ENCODE data around the gene TANK. TPM values are rescaled to one million over a fixed set of nuclear protein-coding genes. Genes with fewer than 3 reads are reported as not detected.

Gene TANK
- total RNA-seq, 1 donor from 2014 or later = 34.4 TPM

GRCh38 chr2:161134547-161135518 lies 25.4 kb upstream of the TANK start:
- no peak for DNase-seq (ENCODE audit: extremely low spot score, unreplicated experiment)
- H3K4me3 Mint-ChIP-seq = peak overlapping the region; percentile 15
- peak overlapping the region; percentile 68 for H3K27ac Mint-ChIP-seq
- H3K4me1 Mint-ChIP-seq (ENCODE audit: unreplicated experiment) = peaks cover 27% of the 10 kb centered on the region
- H3K36me3 Mint-ChIP-seq = no peaks in the 10 kb centered on the region
- no peaks in the 10 kb centered on the region for H3K27me3 Mint-ChIP-seq
- peaks cover 4% of the 10 kb centered on the region for H3K9me3 Mint-ChIP-seq
- no peak for TF ChIP-seq CTCF (conservative IDR thresholded peaks at IDR 0.05)

GRCh38 chr2:161135951-161136593 lies 24.2 kb upstream of the TANK start:
- no peak for TF ChIP-seq CTCF (conservative IDR thresholded peaks at IDR 0.05)
- peaks cover 4% of the 10 kb centered on the region for H3K9me3 Mint-ChIP-seq
- H3K27ac Mint-ChIP-seq = no peak overlapping the region
- no peak overlapping the region for H3K4me3 Mint-ChIP-seq
- H3K36me3 Mint-ChIP-seq = no peaks in the 10 kb centered on the region
- DNase-seq (ENCODE audit: extremely low spot score, unreplicated experiment) = no peak
- peaks cover 27% of the 10 kb centered on the region for H3K4me1 Mint-ChIP-seq (ENCODE audit: unreplicated experiment)
- H3K27me3 Mint-ChIP-seq = no peaks in the 10 kb centered on the region

- Mint-ChIP-seq H3K36me3 (no peaks in the 10 kb centered on the region), H3K4me3 (peak overlapping the region; percentile 39), H3K9me3 (no peaks in the 10 kb centered on the region), H3K27ac (no peak overlapping the region), H3K4me1 (ENCODE audit: unreplicated experiment) (peaks cover 24% of the 10 kb centered on the region), H3K27me3 (no peaks in the 10 kb centered on the region)
- no peak for DNase-seq (ENCODE audit: extremely low spot score, unreplicated experiment)
- TF ChIP-seq CTCF (conservative IDR thresholded peaks at IDR 0.05) = no peak
These were observed 23.4 kb upstream of the TANK start for GRCh38 chr2:161136696-161137324.

- Mint-ChIP-seq H3K27ac (no peak overlapping the region), H3K9me3 (no peaks in the 10 kb centered on the region), H3K4me1 (ENCODE audit: unreplicated experiment) (peaks cover 24% of the 10 kb centered on the region), H3K36me3 (no peaks in the 10 kb centered on the region), H3K4me3 (no peak overlapping the region), H3K27me3 (no peaks in the 10 kb centered on the region)
- no peak for TF ChIP-seq CTCF (conservative IDR thresholded peaks at IDR 0.05)
- no peak for DNase-seq (ENCODE audit: extremely low spot score, unreplicated experiment)
These were observed 21.8 kb upstream of the TANK start for GRCh38 chr2:161138429-161138828.

- Mint-ChIP-seq H3K9me3 (no peaks in the 10 kb centered on the region), H3K27ac (no peak overlapping the region), H3K36me3 (no peaks in the 10 kb centered on the region), H3K27me3 (no peaks in the 10 kb centered on the region), H3K4me1 (ENCODE audit: unreplicated experiment) (peaks cover 21% of the 10 kb centered on the region), H3K4me3 (no peak overlapping the region)
- DNase-seq (ENCODE audit: extremely low spot score, unreplicated experiment) = no peak
- no peak for TF ChIP-seq CTCF (conservative IDR thresholded peaks at IDR 0.05)
These were observed 20.9 kb upstream of the TANK start for GRCh38 chr2:161139098-161139987.
